Small intestine (tissue), 7 donors: ENCODE data around the gene DAND5. TPM values are rescaled to one million over a fixed set of nuclear protein-coding genes. Genes with fewer than 3 reads are reported as not detected.
A peak's percentile ranks its signal among the peaks of the same experiment; 100 is the strongest.

ENCODE experiments used
- DNase-seq, 2 donors: peaks; one replicate each; pipeline versions ENCODE4 v3.0.0 to v3.0.0-alpha.2; 2013
- FAIRE-seq: peaks from 2 replicates; lab custom pipeline; 2012; peaks lifted over from hg19 to GRCh38; lab: Jason Lieb, UNC
- H3K27ac ChIP-seq, 3 donors: one replicate each; pipeline ENCODE4 v1.5.1; 2013; ENCODE audit warnings: low read length in 2 of 3, mild to moderate bottlenecking in 2 of 3, control low read depth in 1 of 3, inconsistent platforms in 1 of 3, low read depth in 1 of 3, moderate library complexity in 1 of 3
- H3K27me3 ChIP-seq, 3 donors: one replicate each; pipeline ENCODE4 v1.6.1; 2013; ENCODE audit warnings: low read length in 3 of 3, inconsistent platforms in 1 of 3; ENCODE audit not compliant: control insufficient read depth in 3 of 3, insufficient read depth in 3 of 3
- H3K36me3 ChIP-seq, 3 donors: one replicate each; pipeline ENCODE4 v1.6.1; 2013; ENCODE audit warnings: low read length in 3 of 3, inconsistent platforms in 1 of 3, low read depth in 1 of 3, mild to moderate bottlenecking in 1 of 3, moderate library complexity in 1 of 3; ENCODE audit not compliant: control insufficient read depth in 3 of 3, insufficient read depth in 2 of 3
- H3K4me1 ChIP-seq, 3 donors: one replicate each; pipeline ENCODE4 v1.6.1; 2013; ENCODE audit warnings: low read length in 2 of 3, inconsistent platforms in 1 of 3, low read depth in 1 of 3, mild to moderate bottlenecking in 1 of 3, moderate library complexity in 1 of 3; ENCODE audit not compliant: control insufficient read depth in 3 of 3, insufficient read depth in 2 of 3
- H3K4me3 ChIP-seq, 3 donors: one replicate each; pipeline ENCODE4 v1.5.1; 2013; ENCODE audit warnings: low read length in 3 of 3, control low read depth in 1 of 3, inconsistent platforms in 1 of 3, low read depth in 1 of 3, mild to moderate bottlenecking in 1 of 3, moderate library complexity in 1 of 3
- H3K9me3 ChIP-seq, 2 donors: one replicate each; pipeline ENCODE4 v1.6.1; 2013; ENCODE audit warnings: low read depth in 1 of 2, low read length in 1 of 2; ENCODE audit not compliant: control insufficient read depth in 2 of 2, insufficient read depth in 1 of 2
- WGBS, 3 donors: extraction: QIAGEN DNeasy Blood & Tissue Kit; methylation state at CpG; one replicate each; pipeline ENCODE4 v1.1.7; 2013; 5-methylcytosine and 5-hydroxymethylcytosine counted together
- polyA plus RNA-seq, 4 donors: library from polyadenylated mRNA; stranded (reverse) in 3 of 4; unstranded in 1 of 4; fragments of 200-250 nt in 3 of 4; fragments of 120-200 nt in 1 of 4; gene quantifications; one replicate each; pipeline versions ENCODE4 v1.2.1 to v1.2.3, GENCODE V29; 2013
- donor health status: healthy with polysubstance abuse.
- donor health status: control.
- donor health status: control.
- donor health status: Bipolar disorder and iron deficiency.
- donor health status: healthy.

The DAND5 gene
- polyA plus RNA-seq, 4 donors, result 0.12 to 0.16 TPM; not detected in 2

GRCh38 chr19:12997179-12997966 is 28.0 kb downstream of the DAND5 start:
- Histone ChIP-seq H3K4me1 (peaks cover 0 to 5% (median 0%) of the 10 kb centered on the region in 3 donors), H3K36me3 (peaks cover 0 to 5% (median 0%) of the 10 kb centered on the region in 3 donors), H3K27ac (peak overlapping the region in 1 of 3 donors; percentile 25), H3K4me3 (peak overlapping the region in 1 of 3 donors; percentile 50), H3K27me3 (peaks cover 0 to 84% (median 0%) of the 10 kb centered on the region in 3 donors), H3K9me3 (no peaks in the 10 kb centered on the region)
- FAIRE-seq (no peak), DNase-seq (no peak)
- 84 to 93% (median 90%) methylated on average over 25 of the region's 25 CpGs for WGBS, 3 donors

DNA sequence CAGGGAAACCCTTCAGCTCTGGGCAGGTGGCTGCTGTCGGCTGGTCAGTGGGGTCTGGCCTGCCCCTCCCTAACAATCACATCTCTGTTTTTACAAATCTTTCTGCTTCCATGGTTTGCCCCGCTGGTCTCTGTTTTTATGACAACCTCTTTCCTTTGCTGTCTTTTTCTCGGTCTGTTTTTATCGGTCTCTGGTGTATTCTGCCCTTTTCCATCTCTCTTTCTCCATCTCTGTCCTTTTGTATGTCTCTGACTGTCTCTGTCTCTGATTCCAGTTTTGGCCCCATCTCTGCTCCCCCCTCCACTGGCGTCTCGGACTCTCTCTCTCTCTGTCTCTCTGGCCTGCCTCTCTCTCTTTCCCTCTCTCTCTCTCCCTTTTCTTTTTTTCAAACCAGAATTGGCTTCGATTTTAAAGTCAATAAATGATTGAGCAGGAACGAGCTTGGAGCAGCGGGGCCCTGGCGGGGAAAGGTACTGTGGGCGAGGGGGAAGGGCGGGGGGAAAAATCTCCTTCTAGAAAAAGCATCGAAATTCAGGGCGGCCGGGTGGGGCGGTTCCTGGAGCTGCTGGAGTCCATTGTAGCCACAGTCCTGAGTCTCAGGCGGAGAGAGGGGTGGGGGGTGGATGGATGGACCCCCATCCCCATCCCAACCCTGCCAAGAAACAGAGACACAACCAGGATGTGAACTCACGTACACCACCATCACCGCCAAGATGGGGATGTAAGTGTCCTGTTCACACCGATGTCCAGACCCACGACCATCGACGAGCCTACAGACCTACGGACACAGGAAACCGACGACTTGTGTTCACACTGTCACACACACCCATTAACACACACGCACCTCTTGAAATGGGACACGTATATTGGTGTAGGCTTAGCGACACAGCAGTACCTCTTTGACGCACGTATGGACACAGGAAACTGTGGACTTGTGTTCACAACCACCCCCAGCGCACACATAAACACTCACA is 28.9 kb downstream of the DAND5 start:
- no peak for FAIRE-seq
- Histone ChIP-seq H3K4me3 (no peak overlapping the region), H3K4me1 (peaks cover 0 to 5% (median 0%) of the 10 kb centered on the region in 3 donors), H3K9me3 (no peaks in the 10 kb centered on the region), H3K36me3 (peaks cover 0 to 5% (median 0%) of the 10 kb centered on the region in 3 donors), H3K27me3 (peaks cover 0 to 81% (median 0%) of the 10 kb centered on the region in 3 donors), H3K27ac (peak overlapping the region in 1 of 3 donors; percentile 25)
- 80 to 86% (median 83%) methylated on average over 32 of the region's 32 CpGs for WGBS, 3 donors
- no peak for DNase-seq

DNA sequence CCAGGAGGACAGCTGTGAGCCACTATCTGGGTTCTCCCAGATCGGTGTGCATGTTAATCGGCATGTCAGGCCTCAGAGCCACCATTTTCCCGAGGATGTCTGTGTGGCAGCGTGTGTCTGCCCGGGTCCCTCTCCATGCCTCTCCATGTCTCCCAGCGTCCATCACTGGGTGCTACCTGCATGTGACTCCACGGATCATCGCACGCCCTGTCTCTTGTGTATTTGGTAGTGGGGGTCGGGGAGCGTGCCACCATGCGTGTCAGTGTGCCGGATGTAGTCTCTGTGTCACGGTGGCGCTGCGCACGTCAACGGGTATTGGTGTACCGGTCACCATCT is 31.8 kb downstream of the DAND5 start:
- peaks cover 0 to 82% (median 0%) of the 10 kb centered on the region in 3 donors for H3K27me3 ChIP-seq
- H3K36me3 ChIP-seq, result peaks cover 0 to 5% (median 0%) of the 10 kb centered on the region in 3 donors
- 87 to 94% (median 88%) methylated on average over 19 of the region's 19 CpGs for WGBS, 3 donors
- H3K27ac ChIP-seq, result peak overlapping the region in 1 of 3 donors; percentile 64
- DNase-seq (no peak), FAIRE-seq (no peak)
- no peak overlapping the region for H3K4me3 ChIP-seq
- no peaks in the 10 kb centered on the region for H3K9me3 ChIP-seq
- H3K4me1 ChIP-seq, result no peaks in the 10 kb centered on the region

DNA sequence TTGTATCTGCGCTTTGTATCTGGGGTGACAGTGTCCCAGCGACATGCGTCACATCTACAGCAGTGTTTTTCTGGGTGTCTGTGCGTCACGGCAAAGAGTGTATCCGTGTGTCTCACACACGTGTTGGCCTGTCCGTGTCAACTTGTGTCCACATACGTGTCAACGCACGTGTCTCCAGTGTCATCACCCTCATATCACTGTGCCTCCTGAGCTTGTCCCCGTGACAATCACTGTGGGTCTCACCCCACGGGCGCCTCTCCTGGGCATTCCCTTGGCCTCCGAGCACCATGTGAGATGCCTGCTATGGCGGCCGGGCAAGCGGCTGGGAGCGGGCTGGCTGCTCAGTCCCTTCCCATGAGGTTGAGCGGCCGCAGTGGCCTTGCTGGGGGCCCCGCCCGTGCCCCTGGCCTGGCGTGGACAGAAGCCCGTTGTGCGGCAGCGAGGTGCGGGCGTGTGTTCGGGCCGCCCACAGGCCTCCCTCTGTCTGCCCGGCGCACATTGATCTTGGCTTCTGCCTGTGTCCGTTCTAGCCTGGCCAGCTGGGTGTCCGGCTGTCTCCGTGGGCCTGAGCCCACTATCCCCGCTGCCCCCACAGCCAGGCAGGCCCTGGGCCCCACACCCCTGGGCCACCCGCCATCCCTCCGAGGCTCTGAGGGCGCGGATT is 32.3 kb downstream of the DAND5 start:
- Histone ChIP-seq H3K9me3 (no peaks in the 10 kb centered on the region), H3K27me3 (peaks cover 0 to 83% (median 0%) of the 10 kb centered on the region in 3 donors), H3K27ac (peak overlapping the region in 1 of 3 donors; percentile 70), H3K4me1 (no peaks in the 10 kb centered on the region), H3K4me3 (no peak overlapping the region), H3K36me3 (peaks cover 0 to 5% (median 0%) of the 10 kb centered on the region in 3 donors)
- DNase-seq, result no peak
- no peak for FAIRE-seq
- WGBS, 3 donors, result 67 to 88% (median 85%) methylated on average over 33 to 41 of the region's 41 CpGs

- 63 to 82% (median 80%) methylated on average over 18 to 29 of the region's 29 CpGs for WGBS, 3 donors
- no peak for DNase-seq
- Histone ChIP-seq H3K4me1 (peaks cover 0 to 2% (median 0%) of the 10 kb centered on the region in 3 donors), H3K36me3 (peaks cover 0 to 5% (median 0%) of the 10 kb centered on the region in 3 donors), H3K4me3 (no peak overlapping the region), H3K27ac (peak overlapping the region in 2 of 3 donors; percentile 45 to 70), H3K9me3 (no peaks in the 10 kb centered on the region), H3K27me3 (peaks cover 0 to 83% (median 0%) of the 10 kb centered on the region in 3 donors)
- no peak for FAIRE-seq
Observed at GRCh38 chr19:13002166-13002898, 33.0 kb downstream of the DAND5 start.

GRCh38 chr19:13003081-13003480 is 33.7 kb downstream of the DAND5 start:
- Histone ChIP-seq H3K36me3 (peaks cover 0 to 5% (median 0%) of the 10 kb centered on the region in 3 donors), H3K4me3 (no peak overlapping the region), H3K9me3 (no peaks in the 10 kb centered on the region), H3K27ac (peak overlapping the region in 1 of 3 donors; percentile 3), H3K4me1 (peaks cover 0 to 3% (median 0%) of the 10 kb centered on the region in 3 donors), H3K27me3 (peaks cover 0 to 81% (median 0%) of the 10 kb centered on the region in 3 donors)
- no peak for DNase-seq
- FAIRE-seq, result no peak
- WGBS, 3 donors, result 75 to 87% (median 84%) methylated on average over 15 of the region's 15 CpGs

DNA sequence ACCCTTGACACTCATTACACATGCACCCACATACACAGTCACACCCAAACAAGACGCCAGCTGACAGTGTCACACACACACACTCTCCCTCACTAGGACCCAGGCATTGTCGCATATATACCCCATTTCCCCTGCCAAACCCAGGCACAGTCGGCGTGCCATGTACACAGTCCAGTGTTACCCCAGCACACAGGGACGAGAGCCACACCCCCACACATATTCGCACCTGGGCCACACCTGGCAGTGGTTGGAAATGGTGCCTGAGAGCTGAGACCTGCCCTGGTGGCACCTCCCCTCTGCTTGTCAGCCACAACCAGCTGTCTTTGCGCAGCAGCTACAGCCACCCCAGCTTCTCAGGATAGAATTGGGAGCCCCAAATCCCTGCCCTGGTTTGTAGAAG is 34.9 kb downstream of the DAND5 start:
- Histone ChIP-seq H3K9me3 (no peaks in the 10 kb centered on the region), H3K36me3 (peaks cover 0 to 8% (median 0%) of the 10 kb centered on the region in 3 donors), H3K27ac (no peak overlapping the region), H3K27me3 (peaks cover 0 to 83% (median 3%) of the 10 kb centered on the region in 3 donors), H3K4me3 (no peak overlapping the region), H3K4me1 (peaks cover 0 to 3% (median 0%) of the 10 kb centered on the region in 3 donors)
- WGBS, 3 donors, result 14 to 62% (median 32%) methylated on average over 7 of the region's 7 CpGs
- FAIRE-seq (no peak), DNase-seq (peak in 1 of 2 donors; percentile 74)
